Measurements from ENCODE around the gene ACKR3.
A peak's percentile ranks its signal among the peaks of the same experiment; 100 is the strongest.

DNA sequence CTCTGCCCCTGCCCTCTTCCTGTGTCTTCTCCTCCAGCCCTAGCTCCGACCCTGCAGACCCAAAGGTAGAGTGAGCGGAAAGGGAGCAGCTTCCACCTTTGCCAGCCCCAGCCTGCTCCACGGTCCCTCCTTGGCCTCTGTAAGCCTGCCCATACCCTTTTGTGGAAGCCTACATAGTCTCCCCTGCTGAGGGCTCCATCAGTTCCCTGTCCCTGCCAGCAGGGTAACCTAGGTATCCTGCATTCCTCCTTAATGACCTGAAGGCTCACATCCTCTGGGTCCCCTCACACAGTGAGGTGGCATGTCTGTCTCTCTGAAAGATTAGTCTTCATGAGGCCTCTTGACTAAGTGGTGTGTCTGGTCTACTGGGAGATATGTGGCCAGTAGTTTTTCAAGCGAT is 20.5 kb upstream of the ACKR3 start:
- TF ChIP-seq POLR2A (IDR thresholded peaks at IDR 0.05; ENCODE audit: low read depth, low read length): no peak
- TF ChIP-seq, protein P1, sequence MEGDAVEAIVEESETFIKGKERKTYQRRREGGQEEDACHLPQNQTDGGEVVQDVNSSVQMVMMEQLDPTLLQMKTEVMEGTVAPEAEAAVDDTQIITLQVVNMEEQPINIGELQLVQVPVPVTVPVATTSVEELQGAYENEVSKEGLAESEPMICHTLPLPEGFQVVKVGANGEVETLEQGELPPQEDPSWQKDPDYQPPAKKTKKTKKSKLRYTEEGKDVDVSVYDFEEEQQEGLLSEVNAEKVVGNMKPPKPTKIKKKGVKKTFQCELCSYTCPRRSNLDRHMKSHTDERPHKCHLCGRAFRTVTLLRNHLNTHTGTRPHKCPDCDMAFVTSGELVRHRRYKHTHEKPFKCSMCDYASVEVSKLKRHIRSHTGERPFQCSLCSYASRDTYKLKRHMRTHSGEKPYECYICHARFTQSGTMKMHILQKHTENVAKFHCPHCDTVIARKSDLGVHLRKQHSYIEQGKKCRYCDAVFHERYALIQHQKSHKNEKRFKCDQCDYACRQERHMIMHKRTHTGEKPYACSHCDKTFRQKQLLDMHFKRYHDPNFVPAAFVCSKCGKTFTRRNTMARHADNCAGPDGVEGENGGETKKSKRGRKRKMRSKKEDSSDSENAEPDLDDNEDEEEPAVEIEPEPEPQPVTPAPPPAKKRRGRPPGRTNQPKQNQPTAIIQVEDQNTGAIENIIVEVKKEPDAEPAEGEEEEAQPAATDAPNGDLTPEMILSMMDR (IDR thresholded peaks at IDR 0.05 in 2 of 3, conservative IDR thresholded peaks at IDR 0.05 in 1 of 3; ENCODE audit: control insufficient read depth in 2 of 3, extremely low read depth in 1 of 3, insufficient read depth in 1 of 3, low read depth in 3 of 3, low read length in 3 of 3): peak in 1 of 3 experiments; percentile 23; a peak in 1 of 6 replicates
- no peak for TF ChIP-seq SUZ12 (IDR thresholded peaks at IDR 0.05; ENCODE audit: unreplicated experiment)
- TF ChIP-seq, protein P2, sequence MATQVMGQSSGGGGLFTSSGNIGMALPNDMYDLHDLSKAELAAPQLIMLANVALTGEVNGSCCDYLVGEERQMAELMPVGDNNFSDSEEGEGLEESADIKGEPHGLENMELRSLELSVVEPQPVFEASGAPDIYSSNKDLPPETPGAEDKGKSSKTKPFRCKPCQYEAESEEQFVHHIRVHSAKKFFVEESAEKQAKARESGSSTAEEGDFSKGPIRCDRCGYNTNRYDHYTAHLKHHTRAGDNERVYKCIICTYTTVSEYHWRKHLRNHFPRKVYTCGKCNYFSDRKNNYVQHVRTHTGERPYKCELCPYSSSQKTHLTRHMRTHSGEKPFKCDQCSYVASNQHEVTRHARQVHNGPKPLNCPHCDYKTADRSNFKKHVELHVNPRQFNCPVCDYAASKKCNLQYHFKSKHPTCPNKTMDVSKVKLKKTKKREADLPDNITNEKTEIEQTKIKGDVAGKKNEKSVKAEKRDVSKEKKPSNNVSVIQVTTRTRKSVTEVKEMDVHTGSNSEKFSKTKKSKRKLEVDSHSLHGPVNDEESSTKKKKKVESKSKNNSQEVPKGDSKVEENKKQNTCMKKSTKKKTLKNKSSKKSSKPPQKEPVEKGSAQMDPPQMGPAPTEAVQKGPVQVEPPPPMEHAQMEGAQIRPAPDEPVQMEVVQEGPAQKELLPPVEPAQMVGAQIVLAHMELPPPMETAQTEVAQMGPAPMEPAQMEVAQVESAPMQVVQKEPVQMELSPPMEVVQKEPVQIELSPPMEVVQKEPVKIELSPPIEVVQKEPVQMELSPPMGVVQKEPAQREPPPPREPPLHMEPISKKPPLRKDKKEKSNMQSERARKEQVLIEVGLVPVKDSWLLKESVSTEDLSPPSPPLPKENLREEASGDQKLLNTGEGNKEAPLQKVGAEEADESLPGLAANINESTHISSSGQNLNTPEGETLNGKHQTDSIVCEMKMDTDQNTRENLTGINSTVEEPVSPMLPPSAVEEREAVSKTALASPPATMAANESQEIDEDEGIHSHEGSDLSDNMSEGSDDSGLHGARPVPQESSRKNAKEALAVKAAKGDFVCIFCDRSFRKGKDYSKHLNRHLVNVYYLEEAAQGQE (IDR thresholded peaks at IDR 0.05; ENCODE audit: low read depth, low read length): no peak
- TF ChIP-seq, protein P3, sequence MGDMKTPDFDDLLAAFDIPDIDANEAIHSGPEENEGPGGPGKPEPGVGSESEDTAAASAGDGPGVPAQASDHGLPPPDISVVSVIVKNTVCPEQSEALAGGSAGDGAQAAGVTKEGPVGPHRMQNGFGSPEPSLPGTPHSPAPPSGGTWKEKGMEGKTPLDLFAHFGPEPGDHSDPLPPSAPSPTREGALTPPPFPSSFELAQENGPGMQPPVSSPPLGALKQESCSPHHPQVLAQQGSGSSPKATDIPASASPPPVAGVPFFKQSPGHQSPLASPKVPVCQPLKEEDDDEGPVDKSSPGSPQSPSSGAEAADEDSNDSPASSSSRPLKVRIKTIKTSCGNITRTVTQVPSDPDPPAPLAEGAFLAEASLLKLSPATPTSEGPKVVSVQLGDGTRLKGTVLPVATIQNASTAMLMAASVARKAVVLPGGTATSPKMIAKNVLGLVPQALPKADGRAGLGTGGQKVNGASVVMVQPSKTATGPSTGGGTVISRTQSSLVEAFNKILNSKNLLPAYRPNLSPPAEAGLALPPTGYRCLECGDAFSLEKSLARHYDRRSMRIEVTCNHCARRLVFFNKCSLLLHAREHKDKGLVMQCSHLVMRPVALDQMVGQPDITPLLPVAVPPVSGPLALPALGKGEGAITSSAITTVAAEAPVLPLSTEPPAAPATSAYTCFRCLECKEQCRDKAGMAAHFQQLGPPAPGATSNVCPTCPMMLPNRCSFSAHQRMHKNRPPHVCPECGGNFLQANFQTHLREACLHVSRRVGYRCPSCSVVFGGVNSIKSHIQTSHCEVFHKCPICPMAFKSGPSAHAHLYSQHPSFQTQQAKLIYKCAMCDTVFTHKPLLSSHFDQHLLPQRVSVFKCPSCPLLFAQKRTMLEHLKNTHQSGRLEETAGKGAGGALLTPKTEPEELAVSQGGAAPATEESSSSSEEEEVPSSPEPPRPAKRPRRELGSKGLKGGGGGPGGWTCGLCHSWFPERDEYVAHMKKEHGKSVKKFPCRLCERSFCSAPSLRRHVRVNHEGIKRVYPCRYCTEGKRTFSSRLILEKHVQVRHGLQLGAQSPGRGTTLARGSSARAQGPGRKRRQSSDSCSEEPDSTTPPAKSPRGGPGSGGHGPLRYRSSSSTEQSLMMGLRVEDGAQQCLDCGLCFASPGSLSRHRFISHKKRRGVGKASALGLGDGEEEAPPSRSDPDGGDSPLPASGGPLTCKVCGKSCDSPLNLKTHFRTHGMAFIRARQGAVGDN (IDR thresholded peaks at IDR 0.05): no peak
- TF ChIP-seq LARP7 (IDR thresholded peaks at IDR 0.05): no peak
- no peak for TF ChIP-seq HCFC1 (IDR thresholded peaks at IDR 0.05; ENCODE audit: low read length)
- TF ChIP-seq EP300 (IDR thresholded peaks at IDR 0.05; ENCODE audit: borderline replicate concordance in 1 of 2, control insufficient read depth in 1 of 2, low read depth in 2 of 2, low read length in 2 of 2): no peak
- TF ChIP-seq CBFB (IDR thresholded peaks at IDR 0.05; ENCODE audit: low read depth): no peak
- TF ChIP-seq FOXM1 (IDR thresholded peaks at IDR 0.05; ENCODE audit: low read depth, low read length): no peak
- TF ChIP-seq BHLHE40 (IDR thresholded peaks at IDR 0.05; ENCODE audit: borderline replicate concordance in 1 of 2, low read depth in 2 of 2, low read length in 1 of 2): no peak
- no peak for TF ChIP-seq SMAD1 (IDR thresholded peaks at IDR 0.05; ENCODE audit: low read depth, partially characterized antibody)
